ENCODE results near the gene FAM9B. TPM values are rescaled to one million over a fixed set of nuclear protein-coding genes. Genes with fewer than 3 reads are reported as not detected.

FAM9B gene
- total RNA-seq, 1 donor, result not detected

GRCh38 chrX:9062641-9063040, 28.7 kb upstream of the FAM9B start:
- TF ChIP-seq CTCF (IDR thresholded peaks at IDR 0.05; ENCODE audit: insufficient read depth, low read length), result no peak
- no peak overlapping the region for H3K4me3 ChIP-seq (ENCODE audit: low read depth, low read length)
- DNase-seq (ENCODE audit: low read depth), result no peak

- no peak overlapping the region for H3K4me3 ChIP-seq (ENCODE audit: low read depth, low read length)
- no peak for TF ChIP-seq CTCF (IDR thresholded peaks at IDR 0.05; ENCODE audit: insufficient read depth, low read length)
- DNase-seq (ENCODE audit: low read depth), result no peak
Observed at GRCh38 chrX:9055354-9055753, 21.4 kb upstream of the FAM9B start.

- DNase-seq (ENCODE audit: low read depth), result no peak
- TF ChIP-seq CTCF (IDR thresholded peaks at IDR 0.05; ENCODE audit: insufficient read depth, low read length), result no peak
- H3K4me3 ChIP-seq (ENCODE audit: low read depth, low read length), result no peak overlapping the region
Observed at GRCh38 chrX:9052081-9052480, 18.2 kb upstream of the FAM9B start.

- no peak for DNase-seq (ENCODE audit: low read depth)
- no peak for TF ChIP-seq CTCF (IDR thresholded peaks at IDR 0.05; ENCODE audit: insufficient read depth, low read length)
- H3K4me3 ChIP-seq (ENCODE audit: low read depth, low read length), result no peak overlapping the region
Observed at GRCh38 chrX:9050331-9050730, 16.4 kb upstream of the FAM9B start.

GRCh38 chrX:9048801-9049200, 14.9 kb upstream of the FAM9B start:
- no peak for DNase-seq (ENCODE audit: low read depth)
- TF ChIP-seq CTCF (IDR thresholded peaks at IDR 0.05; ENCODE audit: insufficient read depth, low read length), result no peak
- no peak overlapping the region for H3K4me3 ChIP-seq (ENCODE audit: low read depth, low read length)

- DNase-seq (ENCODE audit: low read depth), result no peak
- no peak for TF ChIP-seq CTCF (IDR thresholded peaks at IDR 0.05; ENCODE audit: insufficient read depth, low read length)
- no peak overlapping the region for H3K4me3 ChIP-seq (ENCODE audit: low read depth, low read length)
Observed at GRCh38 chrX:9038244-9038643, 4.3 kb upstream of the FAM9B start.

- no peak for TF ChIP-seq CTCF (IDR thresholded peaks at IDR 0.05; ENCODE audit: insufficient read depth, low read length)
- DNase-seq (ENCODE audit: low read depth), result no peak
Observed at GRCh38 chrX:9037296-9037695, 3.4 kb upstream of the FAM9B start.

More at GRCh38 chrX:9037296-9037695, 3.4 kb upstream of the FAM9B start:
- no peak overlapping the region for H3K4me3 ChIP-seq (ENCODE audit: low read depth, low read length)

All from fibroblast of the aortic adventitia (primary cell).